Neuron (in vitro differentiated cells): Measurements from ENCODE around the gene ABCA4.

Experiments
- H2AFZ ChIP-seq: one replicate; pipeline ENCODE4 v1.6.1; 2013; ENCODE audit warnings: low read depth, mild to moderate bottlenecking, inconsistent platforms, low read length, moderate library complexity
- H3K27me3 ChIP-seq: one replicate; pipeline ENCODE4 v1.6.1; 2013; ENCODE audit warnings: low read length; ENCODE audit not compliant: insufficient read depth
- H3K36me3 ChIP-seq: one replicate; pipeline ENCODE4 v1.6.1; 2013; ENCODE audit warnings: low read length; ENCODE audit not compliant: insufficient read depth
- H3K4me1 ChIP-seq: one replicate; pipeline ENCODE4 v1.6.1; 2013; ENCODE audit warnings: low read length; ENCODE audit not compliant: insufficient read depth
- H3K4me3 ChIP-seq: 2 replicates; pipeline ENCODE4 v1.5.1; 2013; ENCODE audit warnings: mild to moderate bottlenecking, low read length, moderate library complexity
- H3K9me3 ChIP-seq: one replicate; pipeline ENCODE4 v1.6.1; 2013; ENCODE audit warnings: low read length

Gene ABCA4

GRCh38 chr1:94106716-94107115 lies 14.2 kb downstream of the ABCA4 start:
- Histone ChIP-seq H3K27me3 (no peaks in the 10 kb centered on the region), H3K4me3 (no peak overlapping the region)

GRCh38 chr1:94105957-94106529 lies 14.9 kb downstream of the ABCA4 start:
- no peak overlapping the region for H2AFZ ChIP-seq
- no peaks in the 10 kb centered on the region for H3K27me3 ChIP-seq
- no peak overlapping the region for H3K4me3 ChIP-seq
- no peaks in the 10 kb centered on the region for H3K4me1 ChIP-seq
- no peaks in the 10 kb centered on the region for H3K9me3 ChIP-seq
- no peaks in the 10 kb centered on the region for H3K36me3 ChIP-seq

More at GRCh38 chr1:94106716-94107115, 14.2 kb downstream of the ABCA4 start:
- Histone ChIP-seq H3K9me3 (no peaks in the 10 kb centered on the region), H3K36me3 (no peaks in the 10 kb centered on the region), H2AFZ (no peak overlapping the region), H3K4me1 (no peaks in the 10 kb centered on the region)

GRCh38 chr1:94105581-94105952 lies 15.4 kb downstream of the ABCA4 start:
- Histone ChIP-seq H3K9me3 (no peaks in the 10 kb centered on the region), H3K4me3 (no peak overlapping the region), H2AFZ (no peak overlapping the region), H3K36me3 (no peaks in the 10 kb centered on the region), H3K27me3 (no peaks in the 10 kb centered on the region), H3K4me1 (no peaks in the 10 kb centered on the region)

GRCh38 chr1:94104776-94105580 lies 16.0 kb downstream of the ABCA4 start:
- Histone ChIP-seq H3K4me3 (no peak overlapping the region), H3K36me3 (no peaks in the 10 kb centered on the region), H3K4me1 (no peaks in the 10 kb centered on the region), H2AFZ (no peak overlapping the region), H3K27me3 (no peaks in the 10 kb centered on the region), H3K9me3 (no peaks in the 10 kb centered on the region)

- Histone ChIP-seq H3K27me3 (no peaks in the 10 kb centered on the region), H3K4me3 (no peak overlapping the region), H3K4me1 (no peaks in the 10 kb centered on the region)
Observed at GRCh38 chr1:94104127-94104684, 16.7 kb downstream of the ABCA4 start.

GRCh38 chr1:94103608-94104007 lies 17.3 kb downstream of the ABCA4 start:
- Histone ChIP-seq H3K36me3 (no peaks in the 10 kb centered on the region), H3K4me3 (no peak overlapping the region), H3K27me3 (no peaks in the 10 kb centered on the region), H3K9me3 (no peaks in the 10 kb centered on the region), H3K4me1 (no peaks in the 10 kb centered on the region), H2AFZ (no peak overlapping the region)

More at GRCh38 chr1:94104127-94104684, 16.7 kb downstream of the ABCA4 start:
- Histone ChIP-seq H2AFZ (no peak overlapping the region), H3K9me3 (no peaks in the 10 kb centered on the region), H3K36me3 (no peaks in the 10 kb centered on the region)

GRCh38 chr1:94101613-94102525 lies 19.1 kb downstream of the ABCA4 start:
- H2AFZ ChIP-seq: no peak overlapping the region
- H3K27me3 ChIP-seq: no peaks in the 10 kb centered on the region
- no peaks in the 10 kb centered on the region for H3K4me1 ChIP-seq
- no peak overlapping the region for H3K4me3 ChIP-seq
- no peaks in the 10 kb centered on the region for H3K36me3 ChIP-seq
- H3K9me3 ChIP-seq: no peaks in the 10 kb centered on the region

- Histone ChIP-seq H3K4me3 (no peak overlapping the region), H3K9me3 (no peaks in the 10 kb centered on the region), H3K36me3 (no peaks in the 10 kb centered on the region), H2AFZ (no peak overlapping the region), H3K27me3 (no peaks in the 10 kb centered on the region), H3K4me1 (no peaks in the 10 kb centered on the region)
Observed at GRCh38 chr1:94100785-94101612, 19.9 kb downstream of the ABCA4 start.

- no peaks in the 10 kb centered on the region for H3K36me3 ChIP-seq
- no peaks in the 10 kb centered on the region for H3K4me1 ChIP-seq
- H3K9me3 ChIP-seq: no peaks in the 10 kb centered on the region
- no peak overlapping the region for H3K4me3 ChIP-seq
- H3K27me3 ChIP-seq: no peaks in the 10 kb centered on the region
- no peak overlapping the region for H2AFZ ChIP-seq
Observed at GRCh38 chr1:94100129-94100784, 20.7 kb downstream of the ABCA4 start.

GRCh38 chr1:94099303-94099702 lies 21.6 kb downstream of the ABCA4 start:
- Histone ChIP-seq H3K9me3 (no peaks in the 10 kb centered on the region), H3K27me3 (no peaks in the 10 kb centered on the region), H3K4me3 (no peak overlapping the region), H2AFZ (no peak overlapping the region), H3K4me1 (peaks cover 9% of the 10 kb centered on the region), H3K36me3 (no peaks in the 10 kb centered on the region)

GRCh38 chr1:94098585-94099111 lies 22.3 kb downstream of the ABCA4 start:
- H3K4me1 ChIP-seq: peaks cover 16% of the 10 kb centered on the region

More at GRCh38 chr1:94098585-94099111, 22.3 kb downstream of the ABCA4 start:
- Histone ChIP-seq H3K4me3 (no peak overlapping the region), H3K36me3 (no peaks in the 10 kb centered on the region), H3K27me3 (no peaks in the 10 kb centered on the region), H3K9me3 (no peaks in the 10 kb centered on the region), H2AFZ (no peak overlapping the region)
